ENCODE measurements around the gene PADI2. TPM values are rescaled to one million over a fixed set of nuclear protein-coding genes. Genes with fewer than 3 reads are reported as not detected.

Gene PADI2
- total RNA-seq, 4 donors from 2014 or later: 0.29 to 2.8 (median 0.67) TPM

DNA sequence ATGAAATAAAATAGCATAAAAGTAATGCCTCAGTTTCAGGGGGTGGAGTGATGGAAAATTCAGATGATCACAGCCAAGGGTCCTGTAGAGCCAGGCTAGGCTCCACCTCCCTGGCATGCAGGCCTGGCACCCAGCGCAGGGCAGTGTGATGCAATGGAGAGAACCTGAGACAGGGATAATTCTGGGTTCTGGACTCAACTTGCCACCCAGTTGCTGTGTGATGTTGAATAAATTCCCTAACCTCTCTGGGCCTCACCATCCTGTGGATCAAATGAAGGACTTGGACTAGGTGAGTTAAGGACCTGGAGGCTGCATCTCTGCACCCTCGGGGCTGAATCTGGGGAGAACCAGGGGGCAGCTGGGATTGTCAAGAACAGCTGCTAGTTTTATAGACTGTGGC lies 17.0 kb downstream of the PADI2 start:
- Histone ChIP-seq H3K27ac (no peak overlapping the region), H3K27me3 (no peaks in the 10 kb centered on the region), H3K4me3 (no peak overlapping the region), H3K4me1 (no peaks in the 10 kb centered on the region), H3K9me3 (no peaks in the 10 kb centered on the region), H3K36me3 (no peaks in the 10 kb centered on the region)
- no peak for DNase-seq
- TF ChIP-seq, protein P1, sequence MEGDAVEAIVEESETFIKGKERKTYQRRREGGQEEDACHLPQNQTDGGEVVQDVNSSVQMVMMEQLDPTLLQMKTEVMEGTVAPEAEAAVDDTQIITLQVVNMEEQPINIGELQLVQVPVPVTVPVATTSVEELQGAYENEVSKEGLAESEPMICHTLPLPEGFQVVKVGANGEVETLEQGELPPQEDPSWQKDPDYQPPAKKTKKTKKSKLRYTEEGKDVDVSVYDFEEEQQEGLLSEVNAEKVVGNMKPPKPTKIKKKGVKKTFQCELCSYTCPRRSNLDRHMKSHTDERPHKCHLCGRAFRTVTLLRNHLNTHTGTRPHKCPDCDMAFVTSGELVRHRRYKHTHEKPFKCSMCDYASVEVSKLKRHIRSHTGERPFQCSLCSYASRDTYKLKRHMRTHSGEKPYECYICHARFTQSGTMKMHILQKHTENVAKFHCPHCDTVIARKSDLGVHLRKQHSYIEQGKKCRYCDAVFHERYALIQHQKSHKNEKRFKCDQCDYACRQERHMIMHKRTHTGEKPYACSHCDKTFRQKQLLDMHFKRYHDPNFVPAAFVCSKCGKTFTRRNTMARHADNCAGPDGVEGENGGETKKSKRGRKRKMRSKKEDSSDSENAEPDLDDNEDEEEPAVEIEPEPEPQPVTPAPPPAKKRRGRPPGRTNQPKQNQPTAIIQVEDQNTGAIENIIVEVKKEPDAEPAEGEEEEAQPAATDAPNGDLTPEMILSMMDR (IDR thresholded peaks at IDR 0.05): no peak
- TF ChIP-seq POLR2A (IDR thresholded peaks at IDR 0.05): no peak
- intact Hi-C loops (cut with DNase I; ENCODE audit: low total_unique reads): no loop called here

DNA sequence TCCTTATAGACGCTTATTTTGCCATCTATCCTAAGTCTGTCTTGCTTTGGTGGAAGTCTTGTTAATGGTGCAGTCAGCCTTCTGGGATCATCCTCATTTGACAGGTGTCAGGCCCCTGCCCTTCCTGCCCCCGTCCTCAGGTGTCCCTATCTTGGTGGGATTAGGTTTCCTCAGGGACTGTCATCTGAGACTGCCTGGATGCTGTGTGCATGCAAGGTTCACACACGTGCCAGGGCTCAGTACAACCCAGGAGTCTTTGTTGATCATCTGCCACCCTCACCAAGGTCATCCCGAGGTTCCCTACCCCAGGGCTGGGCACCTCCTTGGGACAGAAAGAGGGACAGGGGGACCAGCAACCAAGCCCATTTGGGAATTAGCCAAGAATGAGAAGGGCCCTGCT lies 18.0 kb downstream of the PADI2 start:
- no peak overlapping the region for H3K4me3 ChIP-seq
- no peak overlapping the region for H3K27ac ChIP-seq
- no peaks in the 10 kb centered on the region for H3K4me1 ChIP-seq
- intact Hi-C loops (cut with DNase I; ENCODE audit: low total_unique reads): no loop called here
- DNase-seq: no peak
- TF ChIP-seq, protein P1 (IDR thresholded peaks at IDR 0.05): no peak
- TF ChIP-seq POLR2A (IDR thresholded peaks at IDR 0.05): no peak
- H3K27me3 ChIP-seq: no peaks in the 10 kb centered on the region
- no peaks in the 10 kb centered on the region for H3K9me3 ChIP-seq
- H3K36me3 ChIP-seq: no peaks in the 10 kb centered on the region

DNA sequence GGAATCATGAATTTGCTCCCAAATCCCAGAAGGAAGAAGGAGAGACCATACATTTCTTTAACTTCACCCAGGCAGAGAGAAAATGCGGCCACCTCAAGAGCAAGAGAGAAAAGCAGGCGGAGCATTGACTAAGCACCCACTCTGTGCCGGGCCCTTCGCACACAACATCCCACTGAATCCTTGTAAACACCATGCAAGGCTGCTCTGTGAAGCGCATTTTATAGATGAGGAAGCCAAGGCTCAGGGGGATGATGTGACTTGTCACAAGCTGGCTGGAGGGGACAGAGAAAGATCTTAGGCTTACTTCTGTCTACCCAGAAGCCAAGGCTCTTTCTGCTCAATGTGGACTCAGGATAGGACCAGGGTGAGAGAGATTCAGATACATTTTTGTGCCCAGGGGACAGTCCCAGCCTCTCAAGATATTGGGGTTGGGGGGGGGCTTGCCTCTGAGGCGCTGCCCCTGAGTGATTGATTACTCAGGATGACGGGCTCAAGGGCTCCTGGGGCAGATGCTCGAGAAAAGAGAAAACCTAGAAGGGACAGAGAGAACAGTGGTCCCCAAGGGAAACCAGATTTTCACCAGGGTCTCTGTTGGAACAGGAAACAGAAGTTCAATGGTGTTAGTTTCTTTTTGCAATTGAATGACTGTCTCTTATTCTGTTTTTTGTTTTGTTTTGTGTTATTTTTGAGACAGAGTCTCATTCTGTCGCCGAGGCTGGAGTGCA lies 19.5 kb downstream of the PADI2 start:
- TF ChIP-seq POLR2A (IDR thresholded peaks at IDR 0.05): no peak
- TF ChIP-seq, protein P1 (IDR thresholded peaks at IDR 0.05): no peak
- no peak overlapping the region for H3K27ac ChIP-seq
- intact Hi-C loops (cut with DNase I; ENCODE audit: low total_unique reads): no loop called here

DNA sequence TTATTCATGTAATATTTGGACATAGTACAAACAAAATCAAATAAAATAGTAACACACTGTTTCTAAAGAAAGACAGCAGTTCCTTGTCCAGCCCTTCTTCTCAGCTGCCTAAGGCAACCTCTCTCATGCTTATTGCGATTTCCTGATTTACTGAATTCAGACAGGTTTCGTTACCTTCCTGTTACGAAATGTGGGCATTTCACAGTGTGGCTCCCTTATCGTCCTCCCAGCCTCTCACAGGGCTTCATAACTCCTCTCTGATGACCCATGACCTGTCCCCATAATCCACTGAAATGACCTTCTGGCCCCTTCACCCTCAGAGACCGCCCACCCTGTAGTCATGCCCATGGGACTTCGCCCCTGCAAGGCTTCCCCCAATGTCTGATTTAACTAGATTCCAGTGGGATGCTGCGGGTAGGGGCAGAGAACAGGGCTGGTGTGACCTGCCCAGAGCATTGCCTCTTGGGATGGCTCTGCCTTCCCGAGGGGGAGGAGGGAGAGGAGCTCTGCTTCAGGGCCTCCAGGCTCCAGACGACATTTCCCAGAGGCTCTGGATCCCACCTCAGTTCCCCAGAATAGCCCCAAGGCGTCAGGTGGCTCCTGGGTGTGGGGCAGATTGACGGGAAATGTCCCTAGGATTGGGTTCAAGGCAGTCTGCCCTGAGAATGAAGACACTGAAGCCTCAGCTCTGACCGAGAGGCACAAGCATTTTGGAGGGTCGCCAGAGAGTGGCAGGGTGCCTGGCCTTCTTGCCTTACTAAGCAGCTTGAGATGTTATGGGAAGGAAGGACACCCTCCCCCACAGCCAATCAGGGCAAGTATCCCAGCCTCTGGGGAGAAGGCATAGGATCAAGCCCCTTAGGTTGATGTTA lies 20.6 kb downstream of the PADI2 start:
- Histone ChIP-seq H3K4me3 (no peak overlapping the region), H3K9me3 (no peaks in the 10 kb centered on the region), H3K36me3 (no peaks in the 10 kb centered on the region), H3K4me1 (no peaks in the 10 kb centered on the region), H3K27me3 (no peaks in the 10 kb centered on the region), H3K27ac (no peak overlapping the region)
- TF ChIP-seq POLR2A (IDR thresholded peaks at IDR 0.05): no peak
- TF ChIP-seq, protein P1 (IDR thresholded peaks at IDR 0.05): no peak
- intact Hi-C loops (cut with DNase I; ENCODE audit: low total_unique reads): no loop called here
- DNase-seq: no peak

More for the DNA sequence above, 19.5 kb downstream of the PADI2 start:
- no peaks in the 10 kb centered on the region for H3K4me1 ChIP-seq
- no peaks in the 10 kb centered on the region for H3K27me3 ChIP-seq
- DNase-seq: no peak
- no peaks in the 10 kb centered on the region for H3K9me3 ChIP-seq
- no peak overlapping the region for H3K4me3 ChIP-seq
- H3K36me3 ChIP-seq: no peaks in the 10 kb centered on the region

DNA sequence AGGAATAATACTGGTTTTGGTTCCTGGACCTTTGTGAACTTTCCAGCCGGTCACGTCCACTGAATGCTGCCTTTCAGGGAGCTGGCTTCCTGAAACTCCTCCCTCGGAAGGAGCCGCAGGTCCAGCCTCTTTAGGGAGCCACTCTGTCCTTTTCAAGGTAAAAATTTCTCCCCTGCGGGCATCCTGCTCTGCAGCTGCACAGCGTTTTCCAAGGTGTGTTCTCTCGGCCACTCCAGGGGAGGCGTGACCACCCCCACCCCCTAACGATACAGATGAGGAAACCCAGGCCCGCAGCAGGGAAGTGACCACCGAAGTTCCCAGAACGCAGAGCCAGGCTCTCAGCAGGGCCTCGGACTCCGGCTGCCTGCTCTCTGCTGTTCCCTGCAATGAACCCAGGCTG lies 21.5 kb downstream of the PADI2 start:
- intact Hi-C loops (cut with DNase I; ENCODE audit: low total_unique reads): no loop called here
- H3K27ac ChIP-seq: no peak overlapping the region
- TF ChIP-seq, protein P1 (IDR thresholded peaks at IDR 0.05): no peak
- no peak for TF ChIP-seq POLR2A (IDR thresholded peaks at IDR 0.05)

More for the DNA sequence above, 21.5 kb downstream of the PADI2 start:
- DNase-seq: no peak
- H3K4me1 ChIP-seq: no peaks in the 10 kb centered on the region
- H3K36me3 ChIP-seq: no peaks in the 10 kb centered on the region
- no peak overlapping the region for H3K4me3 ChIP-seq
- H3K9me3 ChIP-seq: no peaks in the 10 kb centered on the region
- no peaks in the 10 kb centered on the region for H3K27me3 ChIP-seq

Data from uterus (tissue), 4 donors.